HEK293 (cell line): ENCODE results near the gene C18orf32.

ENCODE experiments used
- CTCF ChIA-PET: fragments of 350-600 bp; formaldehyde crosslinking; extraction: SDS; loops from one replicate; lab custom pipeline; 2021; ENCODE audit warnings: antibody characterized with exemption; lab: Yijun Ruan, JAX
- POLR2A ChIA-PET: fragments of 300-600 bp; formaldehyde crosslinking; extraction: SDS; loops from one replicate; lab custom pipeline; 2020; ENCODE audit warnings: antibody characterized with exemption, inconsistent platforms; lab: Yijun Ruan, JAX
- H3K27ac ChIP-seq: fragments of 200-500 bp; sonication (Bioruptor generic); 2 replicates; pipeline ENCODE4 v1.5.1; 2014; ENCODE audit warnings: low read depth, low read length, control low read depth, inconsistent platforms; ENCODE audit errors: extremely low read depth
- H3K36me3 ChIP-seq, 2 experiments: fragments of 200-500 bp in 1 of 2; sonication (Bioruptor generic) in 1 of 2; 1 replicate in 1 of 2; 2 replicates in 1 of 2; pipeline ENCODE4 v1.5.1; 2014 to 2017; ENCODE audit warnings: inconsistent platforms in 2 of 2, low read length in 2 of 2; ENCODE audit not compliant: control insufficient read depth in 2 of 2, insufficient read depth in 1 of 2
- H3K4me1 ChIP-seq: fragments of 200-500 bp; sonication (Bioruptor generic); 2 replicates; pipeline ENCODE4 v1.5.1; 2014; ENCODE audit warnings: mild to moderate bottlenecking, low read length, inconsistent platforms; ENCODE audit not compliant: control insufficient read depth, insufficient read depth
- H3K4me3 ChIP-seq: 2 replicates; pipeline ENCODE4 v1.5.1; 2011; ENCODE audit warnings: low read depth, mild to moderate bottlenecking, control low read depth, low read length, moderate library complexity
- H3K9me3 ChIP-seq: fragments of 200-500 bp; sonication (Bioruptor generic); 2 replicates; pipeline ENCODE4 v1.5.1; 2014; ENCODE audit warnings: low read depth, low read length, inconsistent platforms; ENCODE audit not compliant: control insufficient read depth, insufficient read depth
- CTCF ChIP-seq: fragments of 450-650 bp; formaldehyde crosslinking; IDR thresholded peaks from 2 replicates; pipeline ENCODE4 v1.5.1; 2016; ENCODE audit warnings: missing biosample characterization, missing genetic modification characterization
- HOXC10 ChIP-seq: sonication (generic); formaldehyde crosslinking; IDR thresholded peaks from 2 replicates; pipeline ENCODE4 v1.8.1; 2023; ENCODE audit warnings: mild to moderate bottlenecking, missing genetic modification reagents
- IKZF3 ChIP-seq: fragments of 450-650 bp; IDR thresholded peaks from 2 replicates; pipeline ENCODE4 v1.5.0; 2018; ENCODE audit warnings: missing biosample characterization, mild to moderate bottlenecking, missing genetic modification characterization, moderate library complexity
- INSM2 ChIP-seq: fragments of 450-650 bp; formaldehyde crosslinking; IDR thresholded peaks from 2 replicates; pipeline ENCODE4 v1.5.1; 2016; ENCODE audit warnings: missing biosample characterization, missing genetic modification characterization
- SP7 ChIP-seq: fragments of 450-650 bp; formaldehyde crosslinking; IDR thresholded peaks from 2 replicates; pipeline ENCODE4 v1.5.1; 2016; ENCODE audit warnings: missing biosample characterization, missing genetic modification characterization
- ZBTB21 ChIP-seq: fragments of 450-650 bp; formaldehyde crosslinking; IDR thresholded peaks from 2 replicates; pipeline ENCODE4 v1.5.1; 2017; ENCODE audit warnings: missing biosample characterization, missing genetic modification characterization
- ZFP69B ChIP-seq: fragments of 450-650 bp; formaldehyde crosslinking; IDR thresholded peaks from 2 replicates; pipeline ENCODE4 v1.5.1; 2016; ENCODE audit warnings: missing biosample characterization, missing genetic modification characterization
- ZNF2 ChIP-seq: fragments of 450-650 bp; formaldehyde crosslinking; IDR thresholded peaks from 2 replicates; pipeline ENCODE4 v1.5.1; 2016; ENCODE audit warnings: missing biosample characterization, missing genetic modification characterization
- ZNF223 ChIP-seq: fragments of 450-650 bp; formaldehyde crosslinking; IDR thresholded peaks from 2 replicates; pipeline ENCODE4 v1.5.1; 2016; ENCODE audit warnings: missing biosample characterization, missing genetic modification characterization
- ZNF280C ChIP-seq: fragments of 450-650 bp; formaldehyde crosslinking; IDR thresholded peaks from 2 replicates; pipeline ENCODE4 v1.5.1; 2016; ENCODE audit warnings: missing biosample characterization, missing genetic modification characterization
- ZNF510 ChIP-seq: fragments of 450-650 bp; formaldehyde crosslinking; IDR thresholded peaks from 2 replicates; pipeline ENCODE4 v1.5.1; 2018; ENCODE audit warnings: mild to moderate bottlenecking, missing genetic modification characterization, missing biosample characterization; ENCODE audit not compliant: insufficient replicate concordance
- ZNF518A ChIP-seq: fragments of 450-650 bp; formaldehyde crosslinking; conservative IDR thresholded peaks from 2 replicates; pipeline ENCODE4 v1.5.1; 2016; ENCODE audit warnings: low read depth, missing biosample characterization, missing genetic modification characterization
- ZNF521 ChIP-seq: fragments of 450-650 bp; formaldehyde crosslinking; IDR thresholded peaks from 2 replicates; pipeline ENCODE4 v1.5.1; 2017; ENCODE audit warnings: missing biosample characterization, mild to moderate bottlenecking, missing genetic modification characterization
- ZNF555 ChIP-seq: fragments of 450-650 bp; formaldehyde crosslinking; conservative IDR thresholded peaks from 2 replicates; pipeline ENCODE4 v1.5.1; 2017; ENCODE audit warnings: missing biosample characterization, mild to moderate bottlenecking, missing genetic modification characterization, inconsistent platforms
- ZNF580 ChIP-seq: fragments of 450-650 bp; formaldehyde crosslinking; IDR thresholded peaks from 2 replicates; pipeline ENCODE4 v1.5.1; 2016; ENCODE audit warnings: missing biosample characterization, missing genetic modification characterization
- ZNF629 ChIP-seq: fragments of 450-650 bp; formaldehyde crosslinking; IDR thresholded peaks from 2 replicates; pipeline ENCODE4 v1.5.1; 2017; ENCODE audit warnings: missing biosample characterization, missing genetic modification characterization
- ZNF692 ChIP-seq: fragments of 450-650 bp; formaldehyde crosslinking; IDR thresholded peaks from 2 replicates; pipeline ENCODE4 v1.5.1; 2016; ENCODE audit warnings: missing biosample characterization, missing genetic modification characterization
- ZSCAN30 ChIP-seq: fragments of 450-650 bp; IDR thresholded peaks from 2 replicates; pipeline ENCODE4 v1.5.1; 2018; ENCODE audit warnings: missing biosample characterization, mild to moderate bottlenecking, missing genetic modification characterization, moderate library complexity
- ZSCAN5A ChIP-seq: fragments of 450-650 bp; formaldehyde crosslinking; IDR thresholded peaks from 2 replicates; pipeline ENCODE4 v1.5.1; 2016; ENCODE audit warnings: missing biosample characterization, missing genetic modification characterization

Gene C18orf32

GRCh38 chr18:49447810-49448745 lies 39.0 kb downstream of the C18orf32 start (continued):
- TF ChIP-seq CTCF (tag by site-specific recombination) (0 out of 2 replicates have a peak, but pooled peaks have one; percentile 27), ZNF580 (tag by site-specific recombination) (0 out of 2 replicates have a peak, but pooled peaks have one; percentile 26), ZNF518A (no peak), ZBTB21 (tag by site-specific recombination) (no peak), ZNF2 (tag by site-specific recombination) (peak; percentile 68; the same call in 1 of the 2 replicates), ZSCAN30 (0 out of 2 replicates have a peak, but pooled peaks have one; percentile 42)

- TF ChIP-seq ZFP69B (no peak), ZNF692 (no peak), IKZF3 (tag by site-specific recombination) (no peak), ZNF280C (tag by site-specific recombination) (no peak), HOXC10 (no peak), INSM2 (tag by site-specific recombination) (no peak), SP7 (tag by site-specific recombination) (no peak), ZNF629 (tag by site-specific recombination) (no peak), ZNF555 (tag by site-specific recombination) (no peak), ZNF510 (tag by site-specific recombination) (no peak), ZNF521 (tag by site-specific recombination) (no peak), ZSCAN5A (no peak), ZNF223 (no peak)
- TF ChIP-seq, all 188 proteins: peak for 0
- H3K27ac ChIP-seq: no peak overlapping the region
- ChIA-PET CTCF (interaction anchor here (0.6 to 3.3 kb wide), 24 partner anchors 10 to 1435 kb away, joined by 3 to 14 read pairs (median 3); no protein-coding TSS in a partner anchor), POLR2A (no interaction called here)
- H3K4me3 ChIP-seq: no peak overlapping the region
- H3K4me1 ChIP-seq: no peaks in the 10 kb centered on the region
- H3K36me3 ChIP-seq: peaks cover 0 to 3% of the 10 kb centered on the region in 2 experiments; a peak in 1 of 3 replicates
- no peaks in the 10 kb centered on the region for H3K9me3 ChIP-seq
Observed at GRCh38 chr18:49446481-49446880, 40.6 kb downstream of the C18orf32 start.
